Keratinocyte (primary cell): Measurements from ENCODE around the gene COL4A4. TPM values are rescaled to one million over a fixed set of nuclear protein-coding genes. Genes with fewer than 3 reads are reported as not detected.

Source experiments
- DNase-seq: peaks from one replicate; pipeline ENCODE4 v3.0.0-alpha.2; 2011; ENCODE audit warnings: low read depth, missing footprints, low spot score
- FAIRE-seq: peaks from 2 replicates; lab custom pipeline; 2011; peaks lifted over from hg19 to GRCh38; lab: Jason Lieb, UNC
- H2AFZ ChIP-seq: 2 replicates; pipeline ENCODE4 v1.6.0; 2012; ENCODE audit warnings: low read length, control low read depth, inconsistent platforms; ENCODE audit not compliant: control insufficient read depth
- H3K27ac ChIP-seq: 2 replicates; pipeline ENCODE4 v1.5.1; 2011; ENCODE audit warnings: low read length; ENCODE audit not compliant: control insufficient read depth, insufficient read depth
- H3K27me3 ChIP-seq: 3 replicates; pipeline ENCODE4 v1.6.0; 2011; ENCODE audit warnings: low read length; ENCODE audit not compliant: control insufficient read depth, insufficient read depth; ENCODE audit errors: extremely low read depth
- H3K36me3 ChIP-seq, 2 experiments: 2 replicates in 1 of 2; 3 replicates in 1 of 2; pipeline ENCODE4 v1.5.1; 2011; ENCODE audit warnings: low read length in 2 of 2, mild to moderate bottlenecking in 1 of 2; ENCODE audit not compliant: control insufficient read depth in 2 of 2, insufficient read depth in 2 of 2; ENCODE audit errors: extremely low read depth in 1 of 2
- H3K4me1 ChIP-seq: 3 replicates; pipeline ENCODE4 v1.5.1; 2011; ENCODE audit warnings: low read length; ENCODE audit not compliant: control insufficient read depth, insufficient read depth; ENCODE audit errors: extremely low read depth
- H3K4me2 ChIP-seq: 3 replicates; pipeline ENCODE4 v1.6.0; 2011; ENCODE audit warnings: low read depth, low read length; ENCODE audit not compliant: control insufficient read depth, insufficient read depth; ENCODE audit errors: extremely low read depth
- H3K4me3 ChIP-seq, 3 experiments: fragments of 200-600 bp in 1 of 3; sonication (generic) in 1 of 3; 2 replicates in 2 of 3; 3 replicates in 1 of 3; pipeline ENCODE4 v1.5.1; 2011 to 2016; ENCODE audit warnings: low read length in 3 of 3, mild to moderate bottlenecking in 3 of 3, control low read depth in 2 of 3, inconsistent platforms in 1 of 3, low read depth in 1 of 3, mixed read lengths in 1 of 3, mixed run types in 1 of 3, moderate library complexity in 1 of 3; ENCODE audit not compliant: control insufficient read depth in 2 of 3, insufficient read depth in 2 of 3; ENCODE audit errors: extremely low read depth in 1 of 3
- H3K79me2 ChIP-seq: 2 replicates; pipeline ENCODE4 v1.6.0; 2012; ENCODE audit warnings: low read length; ENCODE audit not compliant: control insufficient read depth, insufficient read depth
- H3K9ac ChIP-seq: 3 replicates; pipeline ENCODE4 v1.6.0; 2011; ENCODE audit warnings: low read length; ENCODE audit not compliant: control insufficient read depth, insufficient read depth; ENCODE audit errors: extremely low read depth
- H3K9me1 ChIP-seq: 3 replicates; pipeline ENCODE4 v1.6.0; 2011; ENCODE audit warnings: low read length; ENCODE audit not compliant: control insufficient read depth, insufficient read depth; ENCODE audit errors: extremely low read depth
- H3K9me3 ChIP-seq: 2 replicates; pipeline ENCODE4 v1.5.1; 2012; ENCODE audit warnings: low read depth, low read length; ENCODE audit not compliant: control insufficient read depth
- H4K20me1 ChIP-seq: 3 replicates; pipeline ENCODE4 v1.6.0; 2011; ENCODE audit warnings: low read length; ENCODE audit not compliant: control insufficient read depth, insufficient read depth; ENCODE audit errors: extremely low read depth
- EZH2 ChIP-seq: IDR thresholded peaks from one replicate; pipeline ENCODE4 v1.6.1; 2012; ENCODE audit warnings: inconsistent platforms, mild to moderate bottlenecking, low read length, moderate library complexity
- dilution Hi-C: fragments of 300-500 bp; cut with MboI; formaldehyde crosslinking; loops from one replicate; pipeline ENCODE4 v1.7.0; 2020; ENCODE audit warnings: low sequenced_read_pairs; ENCODE audit not compliant: extremely low pct_ligation_motif_present
- polyA plus RNA-seq, 5 experiments: library from polyadenylated mRNA; depleted of rRNA in 3 of 5; stranded (reverse) in 3 of 5; stranded (forward) in 1 of 5; unstranded in 1 of 5; fragments of >200 nt; gene quantifications; 1 replicate in 1 of 5; 2 replicates in 3 of 5; 3 replicates in 1 of 5; pipeline versions ENCODE4 v1.2.1 to v1.2.3, GENCODE V29; 2011 to 2012; ENCODE audit warnings: missing spikeins in 2 of 5, low read depth in 1 of 5, low replicate concordance in 1 of 5
- TF ChIP-seq, protein P1 (sequence below), 3 experiments: IDR thresholded peaks in 1 of 3; conservative IDR thresholded peaks in 1 of 3; optimal IDR thresholded peaks in 1 of 3; 2 replicates in 2 of 3; 3 replicates in 1 of 3; pipeline versions ENCODE3 to v1.5.1; 2011; ENCODE audit warnings: low read length in 3 of 3, mild to moderate bottlenecking in 3 of 3, moderate library complexity in 2 of 3, control low read depth in 1 of 3, inconsistent platforms in 1 of 3; ENCODE audit not compliant: insufficient read depth in 2 of 3; ENCODE audit errors: extremely low read depth in 1 of 3

Gene COL4A4
- polyA plus RNA-seq, 1 donor (not counting 4 experiments of a cell fraction or from before 2014, with no cell fraction given), result not detected

DNA sequence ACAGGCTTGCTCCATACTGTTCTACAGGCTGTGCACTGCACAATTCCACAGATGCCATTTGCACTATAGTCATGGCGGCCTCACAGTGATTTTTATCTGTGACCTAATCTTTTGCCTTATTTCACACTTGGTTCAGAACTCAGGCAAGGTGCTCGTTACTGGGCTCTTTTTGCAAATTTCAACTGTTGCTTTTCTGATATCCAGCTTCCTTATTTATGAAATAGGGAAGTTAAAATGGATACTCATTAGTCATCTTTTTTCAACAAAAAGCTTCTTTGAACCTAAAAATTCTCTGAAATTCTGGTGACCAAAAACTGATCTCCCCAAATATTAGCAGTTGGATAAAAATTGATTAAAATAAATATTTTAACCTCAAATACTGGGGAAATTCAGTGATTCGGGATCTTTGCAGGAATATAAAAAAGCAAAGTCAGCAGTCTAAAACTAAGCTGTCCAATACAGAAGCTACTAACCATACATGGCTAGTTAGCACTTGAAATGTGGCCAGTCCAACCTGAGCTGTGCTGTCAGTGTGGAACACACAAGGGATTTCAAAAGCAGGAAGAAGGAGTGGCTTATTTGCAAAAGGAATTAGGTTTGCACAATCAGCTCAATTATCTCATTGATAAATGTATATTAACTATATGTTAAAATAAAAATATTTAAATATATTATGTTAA, 134.4 kb downstream of the COL4A4 start:
- no peak for FAIRE-seq
- Histone ChIP-seq H3K79me2 (no peaks in the 10 kb centered on the region), H2AFZ (no peak overlapping the region), H3K36me3 (no peaks in the 10 kb centered on the region), H3K4me1 (no peaks in the 10 kb centered on the region), H4K20me1 (no peaks in the 10 kb centered on the region), H3K27ac (no peak overlapping the region), H3K4me3 (no peak overlapping the region), H3K9me3 (no peaks in the 10 kb centered on the region), H3K9ac (no peak overlapping the region), H3K4me2 (no peak overlapping the region), H3K27me3 (no peaks in the 10 kb centered on the region), H3K9me1 (no peaks in the 10 kb centered on the region)
- no peak for TF ChIP-seq EZH2
- TF ChIP-seq, protein P1, sequence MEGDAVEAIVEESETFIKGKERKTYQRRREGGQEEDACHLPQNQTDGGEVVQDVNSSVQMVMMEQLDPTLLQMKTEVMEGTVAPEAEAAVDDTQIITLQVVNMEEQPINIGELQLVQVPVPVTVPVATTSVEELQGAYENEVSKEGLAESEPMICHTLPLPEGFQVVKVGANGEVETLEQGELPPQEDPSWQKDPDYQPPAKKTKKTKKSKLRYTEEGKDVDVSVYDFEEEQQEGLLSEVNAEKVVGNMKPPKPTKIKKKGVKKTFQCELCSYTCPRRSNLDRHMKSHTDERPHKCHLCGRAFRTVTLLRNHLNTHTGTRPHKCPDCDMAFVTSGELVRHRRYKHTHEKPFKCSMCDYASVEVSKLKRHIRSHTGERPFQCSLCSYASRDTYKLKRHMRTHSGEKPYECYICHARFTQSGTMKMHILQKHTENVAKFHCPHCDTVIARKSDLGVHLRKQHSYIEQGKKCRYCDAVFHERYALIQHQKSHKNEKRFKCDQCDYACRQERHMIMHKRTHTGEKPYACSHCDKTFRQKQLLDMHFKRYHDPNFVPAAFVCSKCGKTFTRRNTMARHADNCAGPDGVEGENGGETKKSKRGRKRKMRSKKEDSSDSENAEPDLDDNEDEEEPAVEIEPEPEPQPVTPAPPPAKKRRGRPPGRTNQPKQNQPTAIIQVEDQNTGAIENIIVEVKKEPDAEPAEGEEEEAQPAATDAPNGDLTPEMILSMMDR (optimal IDR thresholded peaks at IDR 0.05 in 1 of 3, IDR thresholded peaks at IDR 0.05 in 1 of 3, conservative IDR thresholded peaks at IDR 0.05 in 1 of 3; ENCODE audit: extremely low read depth in 1 of 3, insufficient read depth in 2 of 3, low read length in 3 of 3), result no peak
- no peak for DNase-seq
- dilution Hi-C loops, result no loop called here

DNA sequence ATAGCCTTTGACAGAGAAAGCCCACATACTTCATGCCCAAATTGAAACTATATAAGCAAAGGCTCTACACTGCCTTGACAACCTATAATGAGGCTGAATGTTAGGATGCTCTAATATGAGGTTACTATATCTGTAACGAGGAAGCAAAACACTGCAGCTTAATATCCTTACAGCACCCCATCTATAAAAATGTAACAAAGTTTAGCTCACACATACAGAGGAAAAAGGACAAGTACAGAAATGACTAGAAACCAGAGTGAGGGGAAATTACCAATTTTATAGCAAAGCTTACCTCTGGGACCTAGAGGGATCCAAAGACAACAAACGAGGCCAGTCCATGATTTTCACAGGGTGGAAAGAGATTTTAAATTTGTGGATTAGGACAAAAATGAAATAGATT, 138.5 kb downstream of the COL4A4 start:
- Histone ChIP-seq H2AFZ (no peak overlapping the region), H3K36me3 (no peaks in the 10 kb centered on the region), H3K4me1 (no peaks in the 10 kb centered on the region), H3K9me3 (no peaks in the 10 kb centered on the region), H3K9ac (no peak overlapping the region), H3K4me3 (no peak overlapping the region), H3K9me1 (no peaks in the 10 kb centered on the region), H3K27ac (no peak overlapping the region), H3K4me2 (no peak overlapping the region), H3K27me3 (no peaks in the 10 kb centered on the region), H3K79me2 (no peaks in the 10 kb centered on the region), H4K20me1 (no peaks in the 10 kb centered on the region)
- TF ChIP-seq, protein P1 (optimal IDR thresholded peaks at IDR 0.05 in 1 of 3, IDR thresholded peaks at IDR 0.05 in 1 of 3, conservative IDR thresholded peaks at IDR 0.05 in 1 of 3; ENCODE audit: extremely low read depth in 1 of 3, insufficient read depth in 2 of 3, low read length in 3 of 3), result no peak
- no peak for TF ChIP-seq EZH2
- FAIRE-seq (no peak), DNase-seq (no peak)
- dilution Hi-C loops, result no loop called here
